DMS79 (cell line): ENCODE results near the gene MYO15B.

Experiments used
- DNase-seq: peaks from one replicate; lab custom pipeline; 2025; lab: John Stamatoyannopoulos, UW

Gene MYO15B

DNA sequence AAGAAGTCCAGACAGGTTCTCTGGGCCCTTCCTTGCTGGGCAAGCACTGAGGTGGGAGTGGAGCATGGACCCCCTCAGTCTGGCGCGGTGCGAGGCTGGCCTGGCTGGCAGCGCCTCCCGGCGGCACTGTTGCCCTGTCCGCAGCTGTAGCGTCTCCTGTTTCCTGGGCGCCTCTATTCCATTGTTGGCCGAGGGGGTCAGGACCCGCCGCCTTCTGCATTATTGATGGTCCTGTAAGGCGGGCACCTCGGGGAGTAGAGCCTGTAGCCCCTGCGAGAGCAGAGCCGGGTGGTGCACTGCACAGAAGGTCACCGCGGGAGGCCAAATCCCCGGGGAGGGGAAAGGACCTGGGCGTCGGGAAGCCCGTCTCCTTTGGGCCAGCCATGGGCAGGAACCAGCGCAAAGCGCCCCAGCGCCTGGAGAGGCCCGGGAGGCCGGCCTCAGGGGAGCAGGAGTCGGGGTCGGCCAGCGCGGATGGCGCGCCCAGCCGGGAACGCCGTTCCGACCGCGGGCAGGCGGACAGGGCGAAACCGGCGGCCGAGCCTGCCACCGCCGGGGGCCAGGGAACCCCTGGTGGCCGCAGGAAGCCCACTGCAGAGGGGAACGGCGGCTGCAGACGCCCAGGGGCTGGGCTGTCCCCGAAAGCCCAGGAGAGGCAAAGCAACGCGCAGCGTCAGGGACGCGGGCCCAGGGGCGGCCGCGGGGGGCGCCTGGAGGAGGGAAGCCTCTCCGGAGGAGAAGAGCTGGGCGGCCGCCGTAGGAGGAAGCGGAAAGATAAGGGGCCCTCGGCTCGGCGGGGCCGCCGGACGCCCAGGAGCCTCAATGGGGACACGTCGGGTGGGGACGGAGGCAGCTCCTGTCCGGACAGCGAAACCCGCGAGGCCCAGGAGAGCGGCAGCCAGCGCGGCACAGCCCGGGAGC, at the start of gene MYO15B:
MYO15B (plus strand) TSS at position 126 of the 921 bp plus-strand sequence; CDS start at position 384, 258 bp downstream.
- DNase-seq, result no peak

DNA sequence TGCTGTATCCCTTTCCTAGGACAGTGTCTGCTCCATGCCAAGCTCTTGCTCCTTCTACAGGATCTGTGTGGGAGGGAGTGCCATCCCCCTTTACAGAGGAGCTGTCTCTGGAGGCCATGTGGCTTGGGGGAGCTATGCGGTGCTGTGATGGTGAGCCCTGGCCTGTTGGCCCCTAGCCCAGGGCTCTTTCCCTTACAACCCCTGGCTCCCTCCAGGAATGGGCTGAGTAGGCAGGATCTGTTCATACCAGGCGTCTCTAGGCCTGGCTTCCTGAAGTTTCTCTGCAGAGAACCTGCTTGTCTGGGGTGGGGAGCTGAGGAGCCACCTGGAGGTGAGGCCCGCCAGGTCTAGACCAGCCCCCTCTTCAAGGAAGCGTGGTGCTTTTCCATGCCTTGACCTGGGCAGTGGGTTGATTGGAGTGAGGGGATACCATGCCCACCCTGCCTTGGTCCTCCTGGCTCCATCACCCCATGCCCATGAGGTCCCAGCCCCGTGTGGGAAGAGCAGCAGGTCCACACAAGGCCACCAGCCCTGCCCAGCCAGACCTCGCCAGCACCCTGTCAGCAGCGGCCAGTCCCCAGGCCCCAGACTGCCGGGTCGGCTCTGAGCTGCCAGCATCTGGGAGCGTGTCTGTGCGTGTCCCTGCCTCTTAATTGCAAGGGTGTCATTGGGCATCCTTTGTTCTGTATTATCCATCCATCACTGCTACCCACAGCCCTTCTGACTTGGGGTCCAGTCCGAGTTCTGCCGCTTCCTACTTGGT, 47.5 kb upstream of the MYO15B start:
- no peak for DNase-seq

DNA sequence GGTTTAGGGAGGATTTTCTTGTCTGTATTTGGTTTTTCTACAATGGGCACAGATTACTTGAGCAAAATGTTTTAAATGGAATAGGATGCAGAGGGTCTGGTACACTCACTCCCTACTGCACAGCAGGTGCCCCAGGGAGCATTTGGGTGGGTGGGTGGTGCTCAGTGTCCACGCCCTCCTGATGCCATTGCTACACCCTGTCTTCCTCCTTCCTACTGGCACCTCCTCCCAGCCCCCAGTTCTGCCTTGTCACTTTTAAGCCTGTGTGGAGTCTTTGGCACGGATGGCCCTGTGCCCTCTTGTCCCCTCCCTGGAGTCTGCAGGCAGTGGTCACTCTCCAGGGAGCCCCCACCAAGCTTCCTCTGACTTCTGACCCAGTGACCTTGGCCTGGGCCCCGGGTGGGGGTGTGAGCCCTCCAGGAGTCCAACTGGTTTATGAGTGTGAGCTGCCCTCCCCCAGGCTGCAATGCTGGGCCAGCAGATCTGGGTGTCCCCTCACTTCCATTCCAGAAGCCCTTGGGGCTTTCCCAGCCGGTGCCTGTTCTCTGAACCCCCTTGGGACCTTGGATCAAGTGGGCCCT, 46.6 kb upstream of the MYO15B start:
- DNase-seq, result no peak

DNA sequence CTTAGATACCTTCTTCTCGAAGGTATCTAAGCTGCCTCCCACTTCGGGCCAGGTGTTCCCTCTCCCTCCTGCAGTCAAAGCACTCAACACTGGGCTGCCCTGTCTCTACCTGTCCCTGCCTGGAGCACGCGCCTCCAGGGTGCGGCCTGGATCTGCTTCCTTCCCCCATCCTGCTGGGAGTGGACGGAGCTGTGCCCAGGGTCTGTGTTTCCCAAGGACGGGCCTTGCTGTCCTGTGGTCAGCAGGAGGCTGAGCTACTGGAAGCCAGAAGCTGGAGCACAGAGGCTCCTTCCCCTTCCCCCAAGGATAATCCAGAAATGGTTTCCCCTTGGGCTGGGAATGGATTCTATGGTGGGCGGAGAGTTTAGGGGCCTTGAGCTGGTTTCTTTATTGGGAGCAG, 45.4 kb upstream of the MYO15B start:
- no peak for DNase-seq

DNA sequence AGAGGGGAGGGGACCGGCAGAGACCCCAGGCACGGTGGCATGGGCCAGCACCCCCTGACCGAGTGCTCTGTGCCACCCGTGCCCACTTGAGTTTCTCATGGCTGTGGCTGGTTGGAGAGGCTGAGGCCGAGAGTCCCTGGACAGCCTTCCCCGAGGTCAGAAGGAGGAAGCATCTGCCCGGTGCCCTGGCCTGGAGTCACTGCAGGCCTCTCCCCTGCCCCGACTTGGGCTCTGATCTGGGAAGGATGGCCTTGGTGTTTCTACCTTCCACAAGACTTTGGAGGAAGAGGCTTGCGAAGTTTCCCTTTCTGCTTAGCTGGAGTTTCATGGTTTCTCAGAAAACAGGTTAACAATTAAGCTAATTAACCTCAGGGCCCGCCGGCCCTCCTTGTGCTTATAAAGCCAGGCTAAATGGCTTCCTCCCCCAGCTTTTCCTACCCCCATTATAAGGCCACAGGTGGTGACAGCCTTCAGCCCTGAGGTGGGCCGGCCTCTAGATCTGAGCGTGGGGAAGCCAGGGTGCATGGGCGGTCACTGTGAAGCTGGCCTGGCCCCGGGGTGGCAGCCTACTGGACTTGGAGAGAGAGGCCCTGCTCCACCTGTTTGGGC, 44.8 kb upstream of the MYO15B start:
- no peak for DNase-seq

GRCh38 chr17:75544250-75544649, 43.4 kb upstream of the MYO15B start:
- DNase-seq, result no peak

GRCh38 chr17:75546181-75546580, 41.4 kb upstream of the MYO15B start:
- no peak for DNase-seq

GRCh38 chr17:75547091-75547490, 40.5 kb upstream of the MYO15B start:
- DNase-seq, result no peak

GRCh38 chr17:75548813-75549212, 38.8 kb upstream of the MYO15B start:
- DNase-seq, result no peak

GRCh38 chr17:75549246-75550138, 38.1 kb upstream of the MYO15B start:
- DNase-seq, result peak; percentile 78

- DNase-seq, result no peak
These were observed 37.5 kb upstream of the MYO15B start for GRCh38 chr17:75550139-75550465.

GRCh38 chr17:75551266-75551665, 36.3 kb upstream of the MYO15B start:
- no peak for DNase-seq

GRCh38 chr17:75552425-75553294, 34.9 kb upstream of the MYO15B start:
- DNase-seq, result no peak

DNA sequence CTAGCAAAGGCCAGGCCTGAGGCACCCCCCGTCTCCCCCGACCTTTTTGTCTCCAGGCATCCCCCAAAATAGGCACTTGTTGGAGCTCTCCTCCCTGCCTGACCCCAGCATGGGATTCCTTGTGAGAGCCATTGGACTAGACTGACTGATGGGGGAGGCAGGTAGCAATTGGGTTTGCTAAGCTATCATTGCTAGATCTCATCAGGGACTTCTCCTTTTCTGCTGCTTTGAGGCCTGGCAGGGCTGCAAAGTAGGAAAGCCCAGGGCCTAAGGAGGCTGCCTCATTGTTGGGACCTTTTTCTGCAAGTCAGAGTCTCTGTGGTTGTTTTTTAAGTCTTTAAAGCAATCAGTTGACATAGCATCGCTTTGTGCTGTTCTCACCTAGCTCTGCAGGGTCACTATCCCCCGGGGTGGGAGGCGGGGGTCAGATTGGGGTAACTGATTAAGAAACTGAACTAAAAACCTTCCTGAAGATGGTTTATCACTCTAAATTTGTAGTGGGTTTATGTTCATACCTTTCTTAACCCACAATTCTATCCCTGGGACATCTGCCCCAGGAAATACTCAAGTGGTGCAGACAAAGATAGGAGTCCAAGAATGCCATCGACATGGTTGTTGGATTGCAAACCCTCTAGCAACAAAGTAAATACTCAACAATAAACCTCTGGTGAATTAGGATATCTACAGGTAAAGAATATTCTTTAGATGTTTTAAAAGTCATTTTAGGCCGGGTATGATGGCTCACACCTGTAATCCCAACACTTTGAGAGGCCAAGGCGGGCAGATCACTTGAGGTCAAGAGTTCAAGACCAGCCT, 34.1 kb upstream of the MYO15B start:
- DNase-seq, result no peak

DNA sequence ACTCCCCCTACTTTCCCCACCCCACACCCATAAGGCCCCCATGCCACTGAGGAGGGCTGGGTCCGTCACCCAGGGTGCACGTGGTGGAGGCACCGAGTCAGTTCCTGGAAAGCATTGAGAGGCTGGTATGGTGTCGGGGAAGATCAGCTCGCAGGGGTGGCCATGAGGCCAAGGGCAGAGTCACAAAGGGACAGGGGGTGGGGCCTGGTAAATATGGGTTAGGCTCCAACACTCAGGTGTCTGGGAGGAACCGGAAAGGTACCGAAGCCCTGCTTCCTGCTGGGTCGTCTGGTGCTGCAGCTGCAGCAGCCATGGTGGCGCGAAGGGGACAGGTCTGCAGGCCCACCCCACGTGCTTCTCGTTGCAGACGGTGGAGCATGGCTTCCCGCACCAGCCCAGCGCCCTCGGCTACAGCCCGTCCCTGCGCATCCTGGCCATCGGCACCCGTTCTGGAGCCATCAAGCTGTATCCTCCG, 31.9 kb upstream of the MYO15B start:
- no peak for DNase-seq

DNA sequence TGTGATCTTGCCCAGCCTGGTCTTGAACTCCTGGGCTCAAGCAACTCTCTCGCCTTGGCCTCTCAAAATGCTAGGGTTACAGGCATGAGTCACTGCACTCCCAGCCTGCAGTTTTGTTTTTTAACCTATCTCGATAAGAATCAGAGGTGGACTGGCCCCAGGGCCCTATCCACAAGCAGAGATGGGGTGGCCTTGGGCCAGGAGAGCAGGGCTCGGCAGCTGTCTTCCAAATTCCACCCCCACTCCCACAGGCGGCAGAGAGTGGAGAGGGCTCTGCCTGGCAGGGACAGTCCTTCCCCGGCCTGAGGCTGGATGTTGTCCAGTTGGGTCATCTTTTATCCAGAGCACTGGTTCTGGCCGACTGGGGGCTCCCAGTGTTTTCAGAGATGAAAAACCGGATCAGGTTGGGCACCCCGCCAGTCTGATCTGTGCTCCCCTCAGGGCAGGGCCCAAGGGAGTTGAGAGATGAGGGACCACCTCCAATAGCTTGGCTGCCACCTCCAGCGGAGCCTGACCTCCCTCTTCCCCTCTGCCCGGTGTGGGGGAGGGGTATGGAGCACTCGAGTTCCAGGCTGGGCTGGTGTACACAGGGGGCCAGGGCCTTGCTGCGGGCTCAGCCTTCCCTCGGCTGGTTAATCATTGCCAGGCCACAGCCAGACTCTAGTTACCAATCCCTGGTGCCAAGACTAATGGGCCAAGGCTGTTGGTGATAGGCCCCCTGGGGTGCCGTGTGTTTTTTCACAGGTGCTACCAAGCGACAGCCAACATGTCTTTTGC, 30.3 kb upstream of the MYO15B start:
- DNase-seq, result no peak

GRCh38 chr17:75557852-75558665, 29.5 kb upstream of the MYO15B start:
- DNase-seq, result no peak
